ENCODE results near the gene YPEL2. TPM values are rescaled to one million over a fixed set of nuclear protein-coding genes. Genes with fewer than 3 reads are reported as not detected.

YPEL2 gene
- total RNA-seq, 1 experiment from 2014 or later = 4.7 TPM

GRCh38 chr17:59427425-59427921 is 96.0 kb downstream of the YPEL2 start:
- Histone ChIP-seq H2AFZ (ENCODE audit: low read depth, low read length, poor library complexity, severe bottlenecking) (no peak overlapping the region), H3K4me2 (ENCODE audit: low read length) (no peak overlapping the region), H3K27me3 (ENCODE audit: insufficient read depth, low read length) (peaks cover 7% of the 10 kb centered on the region; the same call in 1 of the 2 replicates), H3K4me1 (ENCODE audit: control insufficient read depth in 1 of 2, insufficient read depth in 2 of 2, low read length in 2 of 2) (peaks cover 7 to 22% of the 10 kb centered on the region in 2 experiments; a peak in 3 of 4 replicates), H3K9me3 (ENCODE audit: control insufficient read depth in 1 of 2, insufficient read depth in 1 of 2, low read depth in 1 of 2, low read length in 2 of 2) (no peaks in the 10 kb centered on the region), H3K79me2 (ENCODE audit: insufficient read depth, low read length) (no peaks in the 10 kb centered on the region), H4K20me1 (ENCODE audit: insufficient read depth) (no peaks in the 10 kb centered on the region), H3K27ac (ENCODE audit: low read depth, low read length) (no peak overlapping the region), H3K9ac (ENCODE audit: low read length) (no peak overlapping the region), H3K4me3 (replicated peaks in 1 of 2; ENCODE audit: low read depth in 1 of 2, low read length in 2 of 2) (no peak overlapping the region), H3K9me2 (ENCODE audit: insufficient read depth) (no peaks in the 10 kb centered on the region), H3K36me3 (ENCODE audit: control insufficient read depth in 1 of 2, insufficient read depth in 2 of 2, low read length in 2 of 2) (no peaks in the 10 kb centered on the region)
- POLR2A ChIA-PET = interaction anchor here (1.3 kb wide), 1 partner anchor 14 kb away, joined by 3 read pairs; no protein-coding TSS in a partner anchor
- TF ChIP-seq RAD21 (IDR thresholded peaks at IDR 0.05; ENCODE audit: low read depth) (peak; percentile 29; the same call in 1 of the 2 replicates), FOSL1 (IDR thresholded peaks at IDR 0.05; ENCODE audit: low read depth) (no peak)
- CTCF ChIA-PET = interaction anchor here (0.8 to 1.1 kb wide), 2 partner anchors 15 to 116 kb away, joined by 3 to 6 read pairs; no protein-coding TSS in a partner anchor
- ATAC-seq (no peak), DNase-seq (ENCODE audit: low read depth, low spot score) (no peak)
- BruUV-seq (replicated peaks) = no TSS peak
- RAD21 ChIA-PET (ENCODE audit: low non-redundant PET in 1 of 2, low total read pairs in 2 of 2, uncharacterized antibody in 2 of 2, unreplicated experiment in 2 of 2) = no interaction called here
- intact Hi-C loops (cut with micrococcal nuclease) = no loop called here

- H3K9ac ChIP-seq (ENCODE audit: low read length) = no peak overlapping the region
- TF ChIP-seq SRF (IDR thresholded peaks at IDR 0.05; ENCODE audit: low read depth) (no peak), JUND (IDR thresholded peaks at IDR 0.05) (no peak), CEBPB (IDR thresholded peaks at IDR 0.05; ENCODE audit: low read depth) (no peak)
- H3K27ac ChIP-seq (ENCODE audit: low read depth, low read length) = no peak overlapping the region
- CTCF ChIA-PET = interaction anchor here (0.8 to 1.1 kb wide), 2 partner anchors 14 to 117 kb away, joined by 3 to 6 read pairs; no protein-coding TSS in a partner anchor
- DNase-seq (ENCODE audit: low read depth, low spot score) (no peak), ATAC-seq (no peak)
- no peaks in the 10 kb centered on the region for H3K9me3 ChIP-seq (ENCODE audit: control insufficient read depth in 1 of 2, insufficient read depth in 1 of 2, low read depth in 1 of 2, low read length in 2 of 2)
- POLR2A ChIA-PET = interaction anchor here (1.3 kb wide), 1 partner anchor 14 kb away, joined by 3 read pairs; no protein-coding TSS in a partner anchor
- RAD21 ChIA-PET (ENCODE audit: low non-redundant PET in 1 of 2, low total read pairs in 2 of 2, uncharacterized antibody in 2 of 2, unreplicated experiment in 2 of 2) = no interaction called here
- H4K20me1 ChIP-seq (ENCODE audit: insufficient read depth) = no peaks in the 10 kb centered on the region
- H3K27me3 ChIP-seq (ENCODE audit: insufficient read depth, low read length) = peaks cover 7% of the 10 kb centered on the region; the same call in 1 of the 2 replicates
- no peak overlapping the region for H3K4me2 ChIP-seq (ENCODE audit: low read length)
- intact Hi-C loops (cut with micrococcal nuclease) = no loop called here
- H3K79me2 ChIP-seq (ENCODE audit: insufficient read depth, low read length) = no peaks in the 10 kb centered on the region
- H3K9me2 ChIP-seq (ENCODE audit: insufficient read depth) = no peaks in the 10 kb centered on the region
- H3K4me3 ChIP-seq (replicated peaks in 1 of 2; ENCODE audit: low read depth in 1 of 2, low read length in 2 of 2) = no peak overlapping the region
- H3K36me3 ChIP-seq (ENCODE audit: control insufficient read depth in 1 of 2, insufficient read depth in 2 of 2, low read length in 2 of 2) = no peaks in the 10 kb centered on the region
- BruUV-seq (replicated peaks) = no TSS peak
- H3K4me1 ChIP-seq (ENCODE audit: control insufficient read depth in 1 of 2, insufficient read depth in 2 of 2, low read length in 2 of 2) = peaks cover 3 to 17% of the 10 kb centered on the region in 2 experiments; a peak in 3 of 4 replicates
- no peak overlapping the region for H2AFZ ChIP-seq (ENCODE audit: low read depth, low read length, poor library complexity, severe bottlenecking)
Measured at GRCh38 chr17:59427996-59428395, 96.5 kb downstream of the YPEL2 start.

Measured in HCT116 (cell line).